Activated CD4-positive, CD25-positive, alpha-beta regulatory T cell treated with anti-CD3 and anti-CD28 coated beads, Interleukin-2, amount 50 U/mL, for 24 hours (primary cell): Measurements from ENCODE around the gene RIPK4.

ENCODE experiments used
- ATAC-seq, 2 donors: fragments of 150-1000 bp; cut with Tn5 transposase; one replicate each; pipeline ENCODE4 v1.10.0; 2021; ENCODE audit warnings: mild to moderate bottlenecking in 1 of 2, moderate library complexity in 1 of 2

Gene RIPK4

DNA sequence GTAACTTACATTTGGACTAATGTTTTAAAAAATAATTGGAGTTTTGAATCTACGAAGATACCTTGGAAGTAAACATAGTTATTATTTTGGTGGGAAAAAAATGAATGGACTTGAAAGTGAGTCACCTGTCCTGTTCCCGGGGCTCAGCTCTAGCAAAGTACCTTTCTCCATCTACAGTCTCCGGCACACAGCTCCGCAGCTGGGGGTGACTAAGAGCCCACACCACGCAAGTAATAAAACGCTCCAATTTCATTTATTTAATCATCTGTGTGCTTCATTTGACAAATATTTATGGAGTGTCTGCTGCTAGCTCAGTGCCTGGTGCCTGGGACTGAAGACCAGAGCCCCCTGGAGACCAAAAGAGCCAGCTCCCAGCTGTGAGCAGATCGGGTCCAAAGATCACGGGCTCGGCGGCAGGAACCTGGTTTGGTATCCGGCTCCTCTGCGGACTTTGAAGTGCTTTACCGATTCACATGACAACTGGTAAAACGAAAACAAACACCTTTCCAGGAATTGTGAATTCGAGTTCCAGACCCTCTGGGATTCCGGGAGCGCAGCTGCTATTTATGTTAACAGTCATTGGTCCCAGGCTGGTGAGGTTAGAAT lies 1.7 kb upstream of the RIPK4 start:
- peak; percentile 55 to 59 for ATAC-seq

DNA sequence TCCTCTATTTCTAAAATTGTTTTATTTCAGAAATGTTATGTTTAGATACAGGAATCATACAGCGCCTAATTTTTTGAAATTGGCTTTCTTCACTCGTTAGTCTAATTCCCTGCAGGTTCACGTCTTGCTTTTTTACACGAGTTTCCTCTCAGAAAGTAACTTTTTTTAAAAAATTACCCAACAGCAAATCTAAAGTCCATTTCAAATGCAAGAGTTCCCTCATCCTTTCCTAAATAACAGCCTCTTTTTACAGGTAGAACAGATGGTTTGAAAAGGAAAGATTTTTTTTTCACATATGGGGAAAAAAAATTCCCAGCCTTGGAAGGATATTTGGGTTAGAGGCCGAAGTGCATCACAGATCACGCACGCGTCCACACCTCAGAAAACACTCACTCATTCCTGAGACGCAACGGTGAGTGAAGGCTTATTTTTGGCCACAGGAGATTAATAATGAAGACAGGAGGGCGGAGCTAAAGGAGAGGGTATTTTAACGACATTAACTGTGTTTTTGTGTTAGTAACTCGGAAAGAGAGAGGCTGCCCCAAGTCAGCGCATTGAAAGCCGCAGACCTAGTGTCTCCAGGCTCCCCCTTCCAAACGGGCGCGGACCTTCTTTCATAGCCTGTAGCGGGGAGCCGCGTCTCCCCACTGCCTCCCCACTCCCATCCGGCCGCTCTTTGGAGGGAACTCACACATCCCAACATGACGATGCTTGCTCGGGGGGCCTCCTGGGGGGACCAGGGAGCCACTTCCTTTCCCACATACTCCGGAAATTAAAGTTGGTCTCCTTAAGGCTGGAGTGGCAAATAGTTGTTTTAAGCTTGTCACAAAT lies 969 bp upstream of the RIPK4 start:
- peak in 1 of 2 donors; percentile 36 for ATAC-seq

DNA sequence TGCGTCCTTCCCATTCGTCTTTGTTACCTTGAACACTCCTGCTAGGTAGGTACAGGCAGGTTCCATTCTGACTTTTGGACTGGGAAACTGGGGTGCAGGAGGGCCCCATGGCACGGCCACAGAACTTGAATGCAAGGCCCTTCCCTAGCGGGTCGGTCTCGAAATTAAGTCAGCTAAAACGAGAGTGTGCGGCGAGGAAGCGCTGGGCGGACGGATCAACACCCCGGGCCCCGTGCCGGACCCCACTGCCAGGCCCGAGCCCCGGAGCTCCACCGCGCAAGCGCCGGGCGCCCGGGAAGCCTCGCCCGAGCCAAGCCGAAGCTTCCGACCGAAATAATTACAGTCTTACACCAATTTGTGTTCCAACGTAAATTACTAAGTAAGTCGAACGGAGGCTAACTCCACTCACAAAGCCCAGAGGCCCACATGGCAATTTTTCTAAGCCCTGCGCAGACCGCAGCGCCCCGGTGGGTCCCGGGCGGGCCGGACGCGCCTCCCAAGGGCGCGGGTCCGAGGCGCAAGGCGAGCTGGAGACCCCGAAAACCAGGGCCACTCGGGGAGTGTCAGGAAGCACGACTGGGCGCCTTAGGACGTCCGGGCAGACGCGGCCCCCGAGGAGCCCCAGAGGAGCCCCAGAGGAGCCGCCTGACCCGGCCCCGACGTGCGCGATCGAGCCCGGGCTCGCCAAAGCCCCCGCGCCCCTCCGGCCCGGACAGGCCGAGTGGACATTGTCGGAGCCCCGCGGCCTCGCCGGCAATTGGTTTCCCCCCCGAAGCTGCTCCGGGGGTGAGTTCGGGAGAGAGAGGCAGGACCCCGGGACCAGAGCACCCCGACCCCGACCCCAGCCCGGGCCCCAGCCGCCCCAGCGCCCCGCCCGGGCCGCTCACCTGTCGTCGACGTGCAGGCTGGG lies 624 bp downstream of the RIPK4 start:
- no peak for ATAC-seq

DNA sequence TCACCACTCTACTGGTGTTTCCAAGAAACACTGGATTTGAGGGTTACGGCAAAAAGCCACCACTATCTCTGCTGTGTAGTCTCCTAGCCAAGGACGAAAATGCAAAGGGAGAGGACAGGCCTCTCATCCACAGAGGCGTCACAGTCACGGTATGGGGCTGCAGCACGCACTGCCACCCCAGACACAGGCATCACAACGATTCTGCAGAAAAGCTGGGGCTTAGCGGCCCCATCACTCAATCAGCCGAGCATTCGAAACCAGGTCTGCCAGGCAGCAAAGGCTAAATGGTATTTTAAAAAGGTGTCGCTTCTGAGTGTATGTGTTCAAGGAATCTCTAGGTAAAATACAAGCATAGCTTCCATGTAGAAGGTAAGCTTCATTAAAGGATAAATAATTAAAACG lies 1.4 kb downstream of the RIPK4 start:
- ATAC-seq = no peak

DNA sequence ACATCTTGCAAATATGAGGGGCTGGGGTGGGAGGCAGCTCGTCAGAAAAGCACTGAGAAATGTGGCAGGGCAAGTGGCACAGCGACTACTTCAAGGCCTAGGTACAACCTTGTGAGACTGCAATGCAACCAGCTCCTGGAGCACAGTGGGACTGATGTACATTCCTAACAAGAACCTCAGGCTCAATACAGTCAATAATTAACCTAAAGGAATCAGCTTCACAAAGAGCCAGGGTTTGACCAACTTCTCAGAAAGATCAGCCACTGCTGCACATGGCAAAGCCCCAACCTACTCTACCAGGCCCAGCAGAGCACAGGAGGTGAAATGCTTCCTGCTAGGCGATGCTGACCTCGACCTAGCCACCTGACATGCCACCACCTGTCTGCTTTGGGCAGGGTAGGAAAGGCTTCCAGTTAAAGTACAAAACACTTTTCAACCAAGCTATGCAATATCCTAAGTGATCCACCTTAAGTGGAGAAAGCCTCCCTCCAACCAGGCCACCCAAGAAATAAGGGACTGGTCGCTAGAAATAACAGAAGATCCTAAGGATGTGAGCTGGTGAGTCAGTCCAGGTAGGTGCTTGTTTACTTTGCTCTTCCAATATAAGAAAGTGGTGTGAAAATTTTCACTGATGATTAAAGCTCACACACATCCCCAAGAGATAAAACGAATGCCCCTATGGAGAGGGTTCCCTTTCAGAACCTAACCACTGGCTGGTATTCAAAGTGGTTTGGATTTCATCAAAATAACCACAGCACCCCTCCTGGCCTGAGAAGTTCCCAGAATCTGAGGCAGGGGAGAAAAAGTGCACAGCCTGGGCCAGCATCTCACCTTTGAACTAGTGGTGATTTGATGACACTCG lies 2.1 kb downstream of the RIPK4 start:
- no peak for ATAC-seq

DNA sequence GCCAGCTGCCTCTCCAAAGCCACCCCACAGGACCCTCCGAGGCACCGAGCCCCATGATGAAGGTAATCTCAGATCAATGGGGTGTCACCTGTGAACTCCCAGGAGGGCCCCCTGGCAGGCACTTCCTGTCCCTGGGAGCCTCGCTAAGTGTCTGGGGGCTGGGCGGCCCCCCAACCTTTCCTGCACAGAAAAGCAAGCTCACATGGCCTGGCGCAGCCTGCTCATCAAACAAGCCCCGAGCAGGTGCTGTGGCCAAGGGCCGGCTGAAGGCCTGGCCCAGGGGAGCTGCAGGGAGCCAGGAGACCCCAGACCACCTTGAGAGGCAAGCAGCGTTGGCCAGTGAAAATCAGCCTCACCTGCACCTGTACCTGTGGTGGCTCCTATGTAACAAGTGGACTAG lies 2.9 kb downstream of the RIPK4 start:
- ATAC-seq = no peak

DNA sequence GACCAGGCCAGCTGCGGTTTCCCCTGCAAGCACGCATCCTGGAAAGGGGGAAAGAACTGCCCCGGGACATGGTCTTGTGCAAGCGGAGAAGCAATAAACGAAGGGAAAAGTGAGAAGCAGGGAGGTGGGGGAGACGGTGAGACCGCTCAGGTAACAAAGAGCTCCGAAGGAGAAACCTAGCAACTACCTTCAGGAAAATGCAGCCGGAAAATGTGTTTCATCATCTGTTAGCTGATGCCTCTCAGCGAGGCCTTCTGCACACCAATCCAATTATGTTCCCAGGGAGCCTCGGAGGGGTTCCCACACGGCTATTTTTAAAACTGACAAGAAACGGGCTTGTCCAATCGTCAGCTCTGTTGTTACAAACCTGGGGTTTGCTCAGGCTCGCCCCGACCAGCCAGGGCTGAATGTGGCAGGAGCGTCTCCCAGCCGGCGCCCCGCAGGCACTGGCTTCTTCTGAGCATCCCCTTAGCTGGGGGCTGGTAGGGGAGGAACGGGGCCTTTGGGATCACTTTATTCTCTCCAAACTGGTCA lies 3.4 kb downstream of the RIPK4 start:
- ATAC-seq = no peak

DNA sequence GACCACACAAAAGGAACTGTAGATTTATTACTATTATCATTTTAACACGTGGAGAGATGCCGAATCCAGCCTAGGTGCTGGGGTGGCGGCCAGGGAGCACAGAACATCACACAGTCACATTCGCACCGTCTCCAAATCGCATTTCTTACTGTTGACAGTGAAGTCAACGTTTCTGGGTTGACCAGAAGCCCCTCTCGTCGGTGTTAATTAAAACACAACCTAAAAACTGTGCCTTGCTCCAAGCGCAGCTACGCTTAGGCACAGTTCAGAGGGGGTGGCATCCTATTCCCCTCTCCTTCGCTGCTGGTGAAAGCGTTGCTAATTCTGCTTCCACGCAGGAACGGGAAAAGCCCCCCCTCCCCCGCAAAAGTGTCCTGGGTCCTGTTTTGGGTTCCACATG lies 4.1 kb downstream of the RIPK4 start:
- ATAC-seq = no peak

DNA sequence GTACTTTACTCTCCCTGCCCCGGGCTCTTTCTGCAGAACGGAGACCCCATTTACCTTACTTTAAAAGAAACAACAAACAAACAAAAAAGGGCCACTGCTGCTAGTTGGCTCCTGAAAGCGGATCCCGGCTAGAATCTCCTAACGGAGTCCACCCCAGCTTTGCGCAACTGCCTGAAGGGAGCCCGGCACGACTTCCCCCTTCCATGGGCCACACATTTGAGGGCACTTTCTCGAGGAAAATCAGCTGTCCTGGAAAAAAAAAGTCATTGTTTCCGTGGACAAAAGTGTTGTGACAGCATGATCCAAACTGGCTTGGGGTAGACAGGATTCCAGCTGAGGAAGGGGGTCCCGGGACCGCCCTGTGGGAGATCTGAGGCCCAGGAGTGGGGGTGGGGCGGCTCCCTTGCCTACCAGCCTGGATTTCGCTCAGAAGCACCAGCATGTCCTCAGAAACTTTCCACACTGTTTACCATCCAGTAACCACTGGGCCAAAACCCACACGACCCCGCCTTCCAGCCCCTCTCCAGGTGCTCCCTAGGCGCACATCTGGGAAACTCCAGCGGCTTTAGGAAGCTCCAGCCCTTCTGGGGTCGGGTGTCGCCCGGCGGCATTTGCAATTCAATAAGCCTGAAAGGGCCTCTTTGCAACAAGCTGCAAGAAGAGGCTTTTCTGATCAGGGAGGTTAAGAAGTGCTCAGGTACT lies 4.8 kb downstream of the RIPK4 start:
- no peak for ATAC-seq

DNA sequence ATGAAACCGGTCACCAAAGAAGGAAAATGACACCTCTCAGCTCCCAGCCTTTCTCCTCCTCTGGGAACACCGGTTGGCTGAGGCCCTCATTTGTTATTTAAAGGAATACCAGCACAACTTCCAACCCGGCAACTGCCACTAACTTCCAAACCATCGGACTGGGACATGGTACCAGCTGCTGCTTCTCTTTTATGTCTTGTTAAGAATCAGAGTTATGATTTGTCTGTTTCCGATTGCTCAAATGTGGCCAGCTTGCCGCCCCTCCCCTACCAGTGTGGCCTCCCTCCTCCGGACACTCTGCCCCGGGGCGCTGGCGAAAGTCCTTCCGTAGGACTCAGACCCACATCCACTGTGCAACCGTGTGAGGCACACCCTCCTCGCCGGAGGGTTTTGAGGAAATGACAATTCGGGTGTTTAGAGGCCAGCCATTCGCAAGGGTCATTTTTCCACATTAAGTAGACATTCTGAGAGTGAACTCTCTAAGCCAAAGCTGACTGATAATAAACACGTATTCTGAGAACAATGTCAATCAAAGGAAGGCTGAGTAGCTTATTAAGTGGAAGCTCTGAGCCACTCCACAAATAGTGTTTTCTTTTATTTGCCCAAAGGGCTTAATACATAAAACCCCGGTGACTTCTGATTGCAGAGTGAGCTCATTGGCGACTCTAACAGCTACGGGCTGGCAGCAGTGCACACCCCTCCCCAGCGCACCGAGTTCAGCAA lies 5.5 kb downstream of the RIPK4 start:
- ATAC-seq = no peak

DNA sequence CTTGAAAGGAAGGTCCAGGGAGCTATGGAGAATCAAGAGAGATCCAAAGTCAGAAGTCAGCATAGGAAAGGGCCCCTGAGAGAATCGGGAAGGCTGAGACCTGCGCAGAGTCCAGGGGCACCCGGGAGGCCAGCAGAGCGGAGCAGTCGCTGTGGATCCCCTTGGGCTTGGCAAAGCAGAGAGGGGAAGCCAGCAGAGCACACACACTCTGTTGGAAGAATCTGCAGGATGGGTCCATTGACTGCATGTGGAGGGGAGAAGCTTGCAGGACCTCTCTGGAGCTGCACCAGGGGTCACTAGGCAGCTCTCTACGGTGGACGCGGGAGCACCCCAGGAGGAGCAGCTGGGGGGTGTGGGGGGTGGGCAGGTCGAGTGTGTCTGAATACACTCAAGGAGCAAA lies 6.4 kb downstream of the RIPK4 start:
- no peak for ATAC-seq

DNA sequence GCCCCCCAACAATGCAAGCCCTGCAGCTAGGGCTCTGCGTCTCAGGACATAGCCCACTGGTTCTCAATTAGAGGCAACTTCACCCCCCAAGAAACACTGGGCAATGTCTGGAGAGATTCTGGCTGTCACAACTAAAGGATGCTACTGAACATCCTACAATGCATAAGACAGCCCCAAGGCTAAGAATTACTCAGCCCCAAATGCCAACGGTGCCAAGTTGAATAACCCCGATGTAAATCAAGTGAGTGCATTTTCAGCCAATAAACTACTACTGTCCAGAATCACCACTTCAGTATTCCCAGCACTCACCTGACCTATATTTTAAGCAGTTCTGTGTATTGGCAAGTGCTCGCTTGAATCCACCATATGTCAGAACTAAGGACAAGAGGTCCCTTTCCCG lies 6.9 kb downstream of the RIPK4 start:
- no peak for ATAC-seq

DNA sequence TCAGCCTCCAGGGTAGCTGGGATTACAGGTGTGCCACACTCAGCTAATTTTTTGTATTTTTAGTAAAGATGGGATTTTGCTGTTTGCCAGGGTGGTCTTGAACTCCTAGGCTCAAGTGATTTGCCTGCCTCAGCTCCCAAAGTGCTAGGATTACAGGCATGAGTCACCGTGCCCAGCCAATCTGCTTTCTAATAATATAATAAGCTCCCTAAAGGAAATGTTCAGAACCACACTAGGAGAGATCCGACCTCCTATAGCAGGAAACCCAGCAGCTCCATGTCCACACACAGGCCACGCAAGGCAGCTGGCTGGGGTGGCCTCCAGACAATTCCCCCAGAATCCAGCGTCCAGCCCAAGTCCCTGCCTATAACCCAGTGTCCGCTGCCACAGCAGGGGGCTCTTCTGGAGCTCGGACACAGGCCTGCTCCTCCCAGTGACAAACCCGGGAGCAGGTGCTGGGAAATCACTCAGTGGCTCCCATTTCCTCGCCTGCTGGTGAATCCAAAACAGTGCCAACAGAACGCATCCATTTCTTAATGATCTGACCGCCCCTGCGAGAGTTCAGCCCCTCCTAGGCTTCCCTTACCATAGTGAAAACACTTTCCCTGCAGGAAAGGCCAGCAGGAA lies 7.5 kb downstream of the RIPK4 start:
- ATAC-seq = no peak

DNA sequence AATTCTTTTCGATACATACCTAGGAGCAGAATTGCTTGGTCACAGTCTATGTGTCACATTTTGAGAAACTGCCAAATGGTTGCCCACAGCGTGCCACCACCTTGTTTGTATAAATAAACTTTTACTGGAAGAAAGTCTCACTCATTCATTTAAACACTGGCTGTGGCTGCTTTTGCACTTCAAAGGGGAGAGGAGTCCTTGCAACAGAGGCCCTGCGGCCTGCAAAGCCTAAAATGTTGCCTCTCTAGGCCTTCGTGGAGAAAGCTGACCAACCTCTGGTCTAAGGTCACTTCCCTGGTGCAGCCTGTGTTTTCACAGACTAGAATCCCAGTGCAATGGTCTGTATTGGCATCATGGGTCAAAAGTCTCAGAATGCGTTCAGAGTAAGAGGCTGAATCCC lies 8.3 kb downstream of the RIPK4 start:
- no peak for ATAC-seq

DNA sequence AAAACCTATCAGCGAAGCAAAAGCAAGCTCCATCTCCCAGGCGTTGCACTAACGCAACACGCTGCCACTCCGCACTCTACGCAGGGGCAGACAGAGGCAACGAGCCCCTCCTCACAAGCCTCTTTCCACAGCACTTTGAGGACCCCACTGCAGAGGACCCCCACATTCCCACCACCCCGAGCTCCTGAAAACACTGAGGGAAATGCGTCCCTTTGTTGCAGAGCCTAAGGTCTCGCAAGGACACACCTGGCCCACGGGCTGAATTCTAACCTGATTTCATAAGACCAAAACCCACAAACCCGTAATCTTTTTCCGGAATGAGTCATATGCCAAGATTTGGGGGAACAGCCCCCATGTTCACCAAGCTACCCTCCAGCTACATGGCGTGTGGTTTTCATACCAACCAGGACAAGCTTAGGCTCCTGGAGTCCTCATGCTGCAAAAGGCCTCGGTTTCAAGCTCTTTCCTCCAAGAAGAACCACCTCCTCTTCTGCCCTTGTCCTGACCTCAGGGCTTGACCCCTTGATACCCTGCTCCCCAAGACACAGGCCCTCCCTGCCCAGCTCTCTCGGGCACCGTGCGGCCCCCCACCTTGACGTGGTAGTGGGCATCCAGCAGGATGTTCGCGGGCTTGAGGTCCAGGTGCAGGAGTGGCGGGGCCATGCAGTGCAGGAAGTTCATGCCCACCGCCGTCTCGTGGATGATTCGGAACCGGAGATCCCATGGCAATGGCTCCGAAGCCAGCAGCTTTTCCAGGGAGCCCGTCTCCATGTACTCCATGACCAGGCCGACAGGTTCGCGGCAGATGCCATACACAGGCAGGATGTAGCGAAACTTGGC lies 10.7 kb downstream of the RIPK4 start:
- ATAC-seq = no peak

DNA sequence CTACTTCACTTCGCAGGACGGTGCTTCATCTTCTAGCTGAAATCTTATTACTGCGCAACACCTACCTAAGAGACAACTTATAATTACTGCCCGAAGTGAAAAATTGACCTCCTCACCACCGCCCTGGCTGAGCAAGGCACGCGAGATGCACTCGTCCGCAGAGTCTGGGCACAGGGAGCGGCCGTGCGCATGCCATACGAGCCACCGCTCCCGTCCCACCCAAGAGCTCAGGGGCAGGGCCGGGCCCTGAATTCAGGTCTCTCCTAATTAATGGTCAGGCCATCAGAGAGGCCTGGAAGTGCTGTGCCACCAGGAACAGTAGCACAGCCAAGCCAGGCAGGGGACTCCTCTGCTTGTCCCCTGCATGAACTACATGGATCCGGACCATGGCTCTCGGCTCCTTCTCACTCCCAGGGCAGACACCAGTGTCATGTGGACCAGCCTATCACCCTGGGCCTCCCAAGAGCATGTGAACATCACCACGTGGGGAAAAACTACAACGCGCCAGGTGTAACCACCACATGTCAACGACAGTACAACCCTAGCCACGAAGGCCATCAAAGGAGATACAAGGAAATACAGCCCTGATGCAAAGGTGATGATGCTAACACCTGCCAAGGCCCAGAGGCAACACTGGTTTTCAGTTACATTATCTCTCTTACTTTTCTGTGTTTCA lies 11.5 kb downstream of the RIPK4 start:
- no peak for ATAC-seq

DNA sequence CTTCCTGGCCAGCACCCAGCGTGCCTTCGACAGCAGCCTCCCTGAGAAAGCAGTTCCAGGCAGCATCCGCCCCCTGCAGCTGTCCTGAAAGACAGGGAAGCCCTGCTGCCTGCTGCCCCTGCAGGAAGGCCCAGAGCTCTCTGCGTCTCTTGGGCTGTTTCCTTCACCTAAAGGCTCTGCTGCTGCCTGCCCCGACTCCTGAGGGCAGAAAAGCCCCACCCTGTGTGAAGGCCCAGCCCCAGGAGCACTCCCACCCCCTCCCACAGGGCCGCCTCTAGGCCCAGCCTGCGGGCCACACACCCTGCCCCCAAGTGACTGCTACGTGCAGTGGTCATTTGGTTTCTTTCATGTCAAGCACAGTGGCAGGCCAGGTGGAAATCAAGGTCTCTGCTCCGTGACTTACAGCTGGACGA lies 12.4 kb downstream of the RIPK4 start:
- ATAC-seq = no peak

DNA sequence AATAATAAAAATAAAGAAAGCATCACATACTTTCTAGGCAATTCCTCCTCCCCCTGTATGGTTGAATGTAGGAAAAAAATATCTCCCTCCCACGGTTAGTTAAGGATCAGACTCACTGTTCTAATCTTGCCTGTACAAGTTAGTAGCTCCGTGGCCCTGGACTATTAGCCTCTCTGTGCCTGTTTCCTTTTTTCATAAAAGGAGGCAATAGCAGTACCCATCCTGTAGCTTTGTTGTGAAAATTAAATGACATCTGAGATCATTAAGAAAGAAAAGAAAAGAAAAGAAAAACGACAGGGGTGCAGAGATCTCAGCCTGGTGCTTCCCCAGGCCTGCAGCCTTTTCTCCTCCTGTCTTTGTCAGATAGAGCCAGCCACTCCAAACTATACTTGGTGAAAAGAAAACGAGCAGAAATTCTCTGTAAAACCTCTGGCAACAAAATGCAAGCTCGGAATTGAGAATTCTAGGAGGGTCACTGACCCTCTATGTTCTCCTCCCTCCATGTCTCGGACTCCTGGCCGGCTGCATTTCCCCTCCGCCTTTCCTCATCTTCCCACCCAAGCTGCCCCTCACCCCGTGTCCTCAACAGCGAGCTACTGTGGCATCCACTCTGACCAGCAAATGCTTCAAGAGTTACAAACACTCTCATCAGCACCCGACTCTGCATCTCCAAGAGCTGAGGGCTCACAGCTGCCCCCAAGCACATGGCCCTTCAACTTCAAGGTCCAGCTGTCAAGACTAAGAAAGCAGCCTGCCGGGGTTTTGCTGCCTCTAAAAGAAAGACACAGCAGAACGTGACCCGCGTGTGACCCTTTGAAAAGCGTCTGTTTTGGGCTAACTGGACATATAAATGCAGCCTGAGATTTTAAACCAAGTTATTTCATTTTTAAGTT lies 13.6 kb downstream of the RIPK4 start:
- no peak for ATAC-seq
